Coronary artery (tissue), 2 donors: ENCODE data around the gene CTAGE4.
"Not testable (repeated sequence)": the region's sequence is repeated elsewhere in the genome, so short reads cannot be mapped to it uniquely, and the experiment has no call there.

Experiments used
- DNase-seq: peaks from one replicate; pipeline ENCODE4 v3.0.0-alpha.2; 2017; ENCODE audit warnings: low spot score
- H3K27ac ChIP-seq, 2 donors: fragments of 200-600 bp; sonication (generic); one replicate each; pipeline ENCODE4 v1.5.1; 2016 to 2019
- H3K4me3 ChIP-seq: fragments of 200-600 bp; sonication (generic); 2 replicates; pipeline ENCODE4 v1.5.1; 2016; ENCODE audit warnings: mild to moderate bottlenecking, moderate library complexity

Gene CTAGE4

GRCh38 chr7:144219149-144219548 is 35.9 kb downstream of the CTAGE4 start:
- not testable (repeated sequence) for H3K4me3 ChIP-seq, H3K27ac ChIP-seq, DNase-seq

- H3K27ac ChIP-seq, DNase-seq, H3K4me3 ChIP-seq: not testable (repeated sequence)
These were observed 37.3 kb downstream of the CTAGE4 start for GRCh38 chr7:144220531-144220930.

GRCh38 chr7:144223675-144224074 is 40.4 kb downstream of the CTAGE4 start:
- not testable (repeated sequence) for H3K4me3 ChIP-seq, H3K27ac ChIP-seq, DNase-seq

- DNase-seq, H3K4me3 ChIP-seq, H3K27ac ChIP-seq: not testable (repeated sequence)
These were observed 43.6 kb downstream of the CTAGE4 start for GRCh38 chr7:144226866-144227265.

- DNase-seq, H3K27ac ChIP-seq, H3K4me3 ChIP-seq: not testable (repeated sequence)
These were observed 45.5 kb downstream of the CTAGE4 start for GRCh38 chr7:144228810-144229209.

- H3K27ac ChIP-seq, DNase-seq, H3K4me3 ChIP-seq: not testable (repeated sequence)
These were observed 47.8 kb downstream of the CTAGE4 start for GRCh38 chr7:144231027-144231426.

- not testable (repeated sequence) for H3K27ac ChIP-seq, DNase-seq, H3K4me3 ChIP-seq
These were observed 49.8 kb downstream of the CTAGE4 start for GRCh38 chr7:144233039-144233438.
